Measurements from ENCODE around the gene YPEL2.

- TF ChIP-seq CTCF (tag by site-specific recombination; IDR thresholded peaks at IDR 0.05) (no peak), TCF7L2 (IDR thresholded peaks at IDR 0.05; ENCODE audit: borderline replicate concordance, low read depth, low read length) (no peak), ZNF274 (IDR thresholded peaks at IDR 0.05; ENCODE audit: low read length) (no peak), ZNF274 (tag by site-specific recombination; IDR thresholded peaks at IDR 0.05; ENCODE audit: borderline replicate concordance) (no peak), ZNF621 (tag by site-specific recombination; IDR thresholded peaks at IDR 0.05) (no peak), KLF10 (tag by site-specific recombination; IDR thresholded peaks at IDR 0.05) (no peak), ZNF335 (tag by site-specific recombination; conservative IDR thresholded peaks at IDR 0.05) (no peak), REST (tag by site-specific recombination; IDR thresholded peaks at IDR 0.05) (no peak), ZNF76 (tag by site-specific recombination; IDR thresholded peaks at IDR 0.05; ENCODE audit: borderline replicate concordance, low read depth) (no peak), ZBTB6 (tag by site-specific recombination; IDR thresholded peaks at IDR 0.05) (no peak), ZNF529 (tag by site-specific recombination; IDR thresholded peaks at IDR 0.05; ENCODE audit: insufficient replicate concordance) (no peak)
- TF ChIP-seq, protein P1, sequence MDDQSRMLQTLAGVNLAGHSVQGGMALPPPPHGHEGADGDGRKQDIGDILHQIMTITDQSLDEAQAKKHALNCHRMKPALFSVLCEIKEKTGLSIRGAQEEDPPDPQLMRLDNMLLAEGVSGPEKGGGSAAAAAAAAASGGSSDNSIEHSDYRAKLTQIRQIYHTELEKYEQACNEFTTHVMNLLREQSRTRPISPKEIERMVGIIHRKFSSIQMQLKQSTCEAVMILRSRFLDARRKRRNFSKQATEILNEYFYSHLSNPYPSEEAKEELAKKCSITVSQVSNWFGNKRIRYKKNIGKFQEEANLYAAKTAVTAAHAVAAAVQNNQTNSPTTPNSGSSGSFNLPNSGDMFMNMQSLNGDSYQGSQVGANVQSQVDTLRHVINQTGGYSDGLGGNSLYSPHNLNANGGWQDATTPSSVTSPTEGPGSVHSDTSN (CRISPR knock-in tag; IDR thresholded peaks at IDR 0.05) = no peak
- TF ChIP-seq, protein P2, sequence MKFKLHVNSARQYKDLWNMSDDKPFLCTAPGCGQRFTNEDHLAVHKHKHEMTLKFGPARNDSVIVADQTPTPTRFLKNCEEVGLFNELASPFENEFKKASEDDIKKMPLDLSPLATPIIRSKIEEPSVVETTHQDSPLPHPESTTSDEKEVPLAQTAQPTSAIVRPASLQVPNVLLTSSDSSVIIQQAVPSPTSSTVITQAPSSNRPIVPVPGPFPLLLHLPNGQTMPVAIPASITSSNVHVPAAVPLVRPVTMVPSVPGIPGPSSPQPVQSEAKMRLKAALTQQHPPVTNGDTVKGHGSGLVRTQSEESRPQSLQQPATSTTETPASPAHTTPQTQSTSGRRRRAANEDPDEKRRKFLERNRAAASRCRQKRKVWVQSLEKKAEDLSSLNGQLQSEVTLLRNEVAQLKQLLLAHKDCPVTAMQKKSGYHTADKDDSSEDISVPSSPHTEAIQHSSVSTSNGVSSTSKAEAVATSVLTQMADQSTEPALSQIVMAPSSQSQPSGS (tag by site-specific recombination; IDR thresholded peaks at IDR 0.05; ENCODE audit: low read depth) = no peak
Observed at GRCh38 chr17:59439741-59440211, 108.3 kb downstream of the YPEL2 start.

All from HEK293 (cell line).